T-helper 1 cell treated with Interleukin-12 subunit alpha and Interleukin-12 subunit beta and Interleukin-4 antibody, amounts not matched to agents 30 ng/mL and 1 ng/mL, for 36 hours (primary cell): ENCODE data around the gene POLDIP3. TPM values are rescaled to one million over a fixed set of nuclear protein-coding genes. Genes with fewer than 3 reads are reported as not detected.

Experiments
- intact Hi-C: fragments of 100-400 bp; cut with micrococcal nuclease; formaldehyde crosslinking; loops from one replicate; pipeline ENCODE4 v1.15.1; 2024
- total RNA-seq: library from RNA; stranded (reverse); gene quantifications from 2 replicates; pipeline ENCODE4 v1.2.3, GENCODE V29; 2022

The POLDIP3 gene
- total RNA-seq, 1 donor from 2014 or later: 78.4 TPM

DNA sequence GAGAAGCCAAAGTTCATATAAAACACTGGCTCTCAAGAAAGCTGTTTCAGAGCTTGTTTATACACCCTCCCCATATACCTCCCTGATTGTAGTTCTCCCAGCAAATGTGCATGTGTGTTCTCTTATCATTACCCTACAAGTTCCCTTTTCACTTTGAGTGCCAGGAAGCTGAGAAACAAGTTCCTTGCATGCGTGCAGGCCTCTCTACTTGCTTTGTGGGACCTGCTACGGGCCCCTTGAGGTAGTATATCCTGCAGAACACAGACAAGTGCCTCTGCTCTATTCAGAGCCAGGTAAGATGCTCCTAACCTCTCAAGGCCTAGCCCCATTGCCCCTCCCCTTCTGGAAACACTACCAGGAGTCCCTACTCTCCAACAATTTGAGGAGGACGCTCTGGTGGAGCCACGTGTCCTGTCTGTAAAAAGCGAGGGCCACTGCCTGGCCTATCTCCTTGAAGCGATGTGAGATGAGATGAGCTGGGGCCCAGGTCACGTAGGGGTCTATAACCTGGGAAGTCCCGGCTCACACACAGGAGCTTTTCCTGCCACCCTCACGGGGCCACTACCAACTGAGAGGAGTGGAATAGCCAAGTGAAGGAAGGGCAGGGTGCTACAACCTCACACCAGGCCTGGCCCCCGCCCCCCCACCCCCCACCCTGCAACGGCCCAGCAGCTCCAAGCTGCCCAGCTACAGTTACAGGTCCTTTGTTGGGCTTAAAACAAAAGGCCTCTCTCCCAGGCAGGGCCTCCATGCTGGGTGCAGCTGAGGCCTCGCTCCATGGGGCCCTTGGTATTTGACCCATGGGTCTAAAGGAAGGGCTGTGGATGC lies 28.3 kb upstream of the POLDIP3 start:
- intact Hi-C loops: no loop called here

DNA sequence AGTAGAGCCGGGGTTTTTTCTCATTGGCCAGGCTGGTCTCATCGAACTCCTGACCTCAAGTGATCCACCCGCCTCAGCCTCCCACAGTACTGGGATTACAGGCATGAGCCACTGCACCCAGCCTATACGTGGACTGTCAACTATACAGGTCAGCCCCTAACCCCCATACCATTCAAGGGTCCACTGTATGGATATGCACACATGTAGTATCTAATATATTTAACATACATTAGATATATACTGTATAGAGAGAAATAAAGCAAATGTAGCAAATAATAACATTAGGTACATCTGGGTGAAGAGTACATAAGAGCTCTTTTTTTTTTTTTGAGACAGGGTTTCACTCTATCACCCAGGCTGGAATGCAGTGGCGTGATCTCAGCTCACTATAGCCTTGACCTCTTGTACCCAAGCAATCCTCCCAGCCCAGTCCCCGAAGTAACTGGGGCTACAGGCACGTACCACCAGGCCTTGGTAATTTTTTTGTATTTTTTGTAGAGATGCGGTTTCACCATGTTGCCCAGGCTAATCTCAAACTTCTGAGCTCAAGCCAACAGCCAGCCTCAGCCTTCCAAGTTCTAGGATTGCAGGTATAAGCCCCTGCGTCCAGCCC lies 27.2 kb upstream of the POLDIP3 start:
- intact Hi-C loops: no loop called here

DNA sequence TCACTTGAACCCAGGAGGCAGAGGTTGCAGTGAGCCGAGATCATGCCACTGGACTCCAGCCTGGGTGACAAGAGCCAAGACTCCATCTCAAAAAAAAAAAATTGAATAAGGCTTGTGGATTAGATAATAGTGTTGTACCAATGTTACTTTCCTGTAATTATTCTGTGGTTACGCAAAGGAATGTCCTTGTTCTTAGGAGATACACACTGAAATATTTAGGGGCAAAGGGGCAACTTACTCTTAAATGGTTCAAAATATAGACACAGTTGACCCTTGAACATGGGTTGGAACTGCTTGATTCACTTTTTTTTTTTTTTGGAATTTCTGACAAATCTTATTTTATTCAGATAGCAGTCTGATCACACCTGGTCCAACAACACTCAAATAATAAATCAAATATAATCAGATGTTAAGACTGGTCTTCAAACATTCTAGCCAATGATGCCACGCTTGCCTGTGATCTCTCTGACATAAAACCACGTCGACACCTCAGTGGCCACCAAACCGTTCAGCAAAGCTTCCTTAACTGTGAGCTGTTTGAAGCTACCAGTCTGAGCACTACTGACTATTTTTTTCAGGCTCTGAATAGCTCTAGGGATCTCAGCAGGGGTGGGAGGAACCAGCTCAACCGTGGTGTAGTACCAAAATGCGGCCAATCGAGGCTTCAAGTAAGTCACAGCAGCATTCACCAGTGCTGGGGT lies 25.0 kb upstream of the POLDIP3 start:
- intact Hi-C loops: no loop called here

DNA sequence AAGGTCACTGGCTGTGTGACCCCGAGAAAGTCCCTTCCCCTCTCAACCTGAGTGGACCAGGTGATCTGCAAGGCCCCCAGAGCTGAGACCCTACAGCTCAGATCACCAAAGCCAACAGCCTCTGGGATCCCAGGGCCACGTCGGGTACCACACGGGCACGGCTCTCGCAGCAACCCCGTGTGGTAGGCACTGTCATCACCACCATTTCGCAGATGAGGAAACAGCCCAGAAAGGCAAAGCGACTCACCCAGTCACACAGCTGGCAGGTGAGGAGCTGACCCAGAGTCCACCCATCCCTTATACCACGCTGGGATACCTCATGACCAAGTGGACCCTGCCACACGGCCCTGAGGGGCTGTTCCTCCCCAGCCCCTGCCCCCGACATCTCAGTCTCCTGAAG lies 22.9 kb upstream of the POLDIP3 start:
- intact Hi-C loops: no loop called here

DNA sequence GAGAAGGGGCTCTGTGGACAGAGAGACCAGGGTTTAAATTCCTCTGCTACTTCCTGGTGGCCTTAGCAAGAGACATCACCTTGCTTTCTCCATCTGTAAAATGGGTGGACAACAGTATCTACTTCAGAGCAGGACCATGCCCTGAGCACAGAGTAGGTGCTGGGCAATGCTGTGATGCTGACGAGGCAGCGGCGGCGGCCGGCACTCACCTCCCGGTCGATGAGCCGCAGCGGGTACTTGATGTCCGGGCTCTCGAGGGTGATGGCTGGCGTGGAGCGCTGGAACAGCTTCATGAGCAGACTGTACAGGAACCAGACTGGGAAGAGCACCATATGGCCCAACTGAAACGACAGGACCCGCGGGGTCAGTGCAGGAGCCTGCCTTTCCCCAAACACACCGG lies 21.8 kb upstream of the POLDIP3 start:
- intact Hi-C loops: no loop called here

DNA sequence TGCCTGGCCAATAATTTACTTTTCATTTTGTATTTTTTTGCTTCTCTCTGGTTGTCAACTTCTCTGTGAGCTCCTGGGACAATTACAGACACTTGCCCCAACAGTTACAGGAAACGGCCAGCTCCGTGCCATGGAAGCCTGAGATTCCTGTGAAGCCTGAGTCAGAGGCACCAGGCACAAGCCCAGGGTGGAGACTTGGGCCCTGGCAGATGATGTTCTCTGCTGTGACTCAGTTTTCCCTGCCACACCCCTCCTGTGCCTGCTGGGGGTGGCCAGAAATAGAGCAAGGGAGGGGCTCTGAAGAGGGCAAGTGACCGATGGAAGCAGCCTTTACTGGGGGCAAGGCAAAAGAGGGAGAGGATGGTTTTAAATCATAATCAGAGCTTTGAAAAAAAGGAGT lies 20.8 kb upstream of the POLDIP3 start:
- intact Hi-C loops: no loop called here

DNA sequence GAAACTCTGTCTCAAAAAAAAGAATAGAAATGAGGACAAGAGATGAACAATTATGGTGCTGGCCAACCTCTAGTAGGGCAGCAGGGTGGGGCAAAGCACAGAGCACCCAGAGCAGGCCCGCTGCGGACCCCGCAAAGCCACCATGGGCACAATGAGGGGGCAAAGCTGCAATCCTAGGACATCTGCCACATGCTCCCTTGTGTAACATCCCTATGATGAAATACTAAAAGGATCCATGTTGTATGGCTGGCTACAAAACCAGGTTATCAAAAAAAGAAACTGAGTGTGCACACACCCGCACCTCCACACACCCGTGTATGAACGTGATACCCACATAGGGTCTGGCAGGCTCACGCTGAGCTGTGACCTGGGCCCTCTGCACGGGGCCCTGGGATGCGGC lies 18.3 kb upstream of the POLDIP3 start:
- intact Hi-C loops: no loop called here

DNA sequence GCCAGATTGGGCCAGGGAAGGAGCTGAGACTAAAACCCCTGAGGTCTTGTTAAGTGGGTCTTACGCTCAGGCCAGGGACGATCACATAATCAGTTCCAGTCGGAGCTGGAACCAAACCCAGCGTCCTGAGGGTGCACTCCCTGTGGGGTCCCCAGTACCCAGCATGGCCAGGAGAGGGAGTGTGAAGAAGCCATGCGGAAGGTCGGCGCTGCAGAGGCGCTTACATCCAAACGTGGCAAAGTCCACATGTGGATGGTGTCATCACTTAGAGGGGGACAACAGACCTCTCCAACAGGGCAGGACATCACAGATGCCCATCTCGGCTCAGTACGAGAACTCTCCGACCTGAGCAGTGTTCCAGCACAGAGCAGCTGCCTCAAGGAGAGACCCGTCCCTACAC lies 17.4 kb upstream of the POLDIP3 start:
- intact Hi-C loops: no loop called here

DNA sequence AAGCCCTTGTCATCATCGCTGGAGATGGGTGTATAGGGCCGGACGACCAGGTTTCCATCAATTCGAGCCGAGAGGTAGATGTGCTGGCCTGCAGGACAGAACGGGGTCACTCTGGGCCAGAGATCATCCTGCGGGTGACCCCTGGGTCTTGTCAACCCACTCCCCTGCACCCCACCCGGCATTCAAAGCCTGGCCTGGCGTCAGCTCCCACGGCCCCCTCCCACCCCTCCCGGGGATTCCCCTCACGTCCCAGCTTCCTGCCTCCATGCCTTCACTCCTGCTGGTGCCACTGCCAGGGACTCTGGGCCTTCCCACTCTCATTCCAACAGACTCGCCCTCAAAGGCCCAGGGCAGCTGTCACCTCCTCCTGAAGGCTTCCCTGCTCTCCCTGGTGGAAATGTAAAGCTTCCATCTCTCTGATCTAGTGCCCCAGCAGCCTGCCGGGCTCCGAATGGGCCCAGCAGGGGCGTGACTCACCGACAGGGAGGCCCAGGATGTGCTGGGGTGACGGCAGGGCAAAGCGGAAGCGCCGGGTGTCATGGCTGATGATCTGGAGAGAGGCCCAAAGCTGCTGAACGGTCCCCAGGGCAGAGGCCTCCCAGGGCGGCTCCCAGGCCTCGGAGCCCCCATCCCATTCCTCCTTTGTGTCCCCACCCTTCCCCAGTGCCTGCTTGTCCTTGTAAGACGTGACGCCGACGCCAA lies 16.4 kb upstream of the POLDIP3 start:
- intact Hi-C loops: no loop called here

DNA sequence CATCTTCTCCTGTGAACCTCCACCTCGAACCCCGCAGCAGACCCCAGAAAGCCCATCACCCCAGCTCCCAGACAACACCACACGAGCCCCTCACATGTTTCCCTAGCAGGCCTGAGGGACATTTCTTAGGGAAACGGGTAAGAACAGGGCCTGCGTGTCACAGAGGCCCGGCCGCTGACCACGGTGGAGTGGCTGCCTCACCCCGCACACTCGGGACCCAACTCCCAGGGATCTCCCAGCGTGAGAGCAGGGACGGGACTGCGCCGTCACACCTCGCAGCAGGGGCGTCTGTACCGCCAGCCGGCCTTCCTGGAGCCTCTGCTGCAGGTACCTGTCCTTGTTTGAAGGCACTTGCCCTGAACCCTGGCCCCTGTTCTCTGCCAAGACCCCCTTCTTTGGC lies 15.5 kb upstream of the POLDIP3 start:
- intact Hi-C loops: no loop called here

DNA sequence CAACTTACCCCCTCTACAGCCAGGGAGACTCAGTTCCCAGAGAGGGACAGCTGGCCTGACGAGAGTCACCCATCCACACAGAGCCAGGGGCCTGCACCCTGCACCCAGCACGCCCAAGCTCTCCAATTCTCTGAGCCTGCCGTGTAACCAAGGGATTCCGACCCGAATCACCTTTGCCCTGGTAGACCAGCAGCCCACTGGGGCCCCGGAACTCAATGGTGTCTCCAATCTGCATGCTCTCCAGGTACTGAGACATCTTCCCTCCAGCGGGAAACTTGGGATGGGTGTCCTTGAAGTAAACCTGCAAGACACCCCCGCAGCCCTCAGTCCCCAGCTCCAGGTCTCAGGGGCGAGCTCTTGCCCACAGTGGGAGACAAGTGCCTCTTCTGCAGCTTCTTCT lies 13.3 kb upstream of the POLDIP3 start:
- intact Hi-C loops: no loop called here

DNA sequence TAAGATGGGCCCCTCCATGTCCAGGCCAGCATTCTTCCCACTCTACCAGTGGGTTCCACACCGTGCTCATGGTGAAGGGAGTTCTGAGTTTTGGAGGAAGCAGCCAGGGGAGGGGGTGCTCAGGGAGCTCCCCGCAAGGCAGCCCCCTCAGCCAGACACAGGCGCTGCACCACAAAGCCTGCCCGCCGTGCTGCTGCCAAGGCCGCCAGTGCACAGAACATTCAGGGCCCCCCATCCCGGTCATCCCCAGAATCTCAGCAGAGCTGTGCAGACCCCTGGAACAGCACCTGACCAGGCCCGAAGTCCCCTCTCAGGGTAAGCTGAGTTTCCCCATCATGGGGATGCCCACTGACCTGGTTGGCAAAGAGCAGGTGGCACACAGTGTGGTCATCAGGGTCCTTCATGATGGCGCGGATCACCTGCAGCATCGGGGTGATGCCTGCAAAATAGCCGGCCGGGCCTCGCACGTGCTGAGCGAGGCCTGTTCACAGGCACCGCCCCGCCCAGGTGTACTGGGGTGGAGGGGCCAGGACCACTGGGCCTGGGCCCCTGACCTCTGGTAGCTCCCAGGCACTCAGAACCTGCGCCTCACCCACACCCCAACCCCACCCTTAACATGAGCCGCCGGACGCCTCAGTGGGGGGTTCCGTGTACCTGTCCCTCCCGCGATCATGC lies 12.4 kb upstream of the POLDIP3 start:
- intact Hi-C loops: no loop called here

DNA sequence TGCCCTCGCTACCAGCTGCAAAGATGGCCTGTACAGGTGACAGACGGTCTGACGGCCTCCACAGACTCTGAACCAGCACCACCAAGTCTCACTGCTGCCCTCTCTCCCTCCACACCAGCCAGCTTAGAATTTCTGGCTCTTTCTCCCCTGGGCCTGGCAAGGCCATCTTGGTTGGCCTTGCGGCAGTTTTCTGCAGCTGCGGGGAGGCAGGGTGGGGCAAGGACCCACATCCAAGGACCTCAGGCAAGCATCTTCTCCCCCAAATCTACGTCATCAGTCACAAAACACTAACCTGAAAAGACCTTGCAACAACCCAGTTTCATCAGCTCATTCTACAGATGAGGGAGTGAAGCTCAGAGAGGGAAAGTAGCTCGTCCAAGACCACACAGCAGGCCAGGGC lies 11.7 kb upstream of the POLDIP3 start:
- intact Hi-C loops: no loop called here

DNA sequence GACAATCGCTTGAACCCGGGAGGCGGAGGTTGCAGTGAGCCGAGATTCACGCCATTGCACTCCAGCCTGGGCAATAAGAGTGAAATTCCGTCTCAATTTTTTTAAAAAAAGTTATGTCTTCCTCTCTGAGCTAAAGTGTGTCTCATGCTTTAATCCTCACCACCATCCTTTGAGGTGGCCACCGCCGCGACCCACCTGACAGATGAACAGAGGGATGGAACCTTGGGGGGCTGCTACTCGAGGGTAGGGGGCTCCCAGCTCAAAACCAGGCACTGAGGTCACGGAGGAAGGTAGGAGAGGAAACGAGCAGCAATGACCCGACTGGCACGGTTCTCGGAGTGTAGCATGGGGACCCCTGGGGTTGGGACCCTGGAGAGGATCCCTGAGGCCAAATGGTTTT lies 10.7 kb upstream of the POLDIP3 start:
- intact Hi-C loops: no loop called here

DNA sequence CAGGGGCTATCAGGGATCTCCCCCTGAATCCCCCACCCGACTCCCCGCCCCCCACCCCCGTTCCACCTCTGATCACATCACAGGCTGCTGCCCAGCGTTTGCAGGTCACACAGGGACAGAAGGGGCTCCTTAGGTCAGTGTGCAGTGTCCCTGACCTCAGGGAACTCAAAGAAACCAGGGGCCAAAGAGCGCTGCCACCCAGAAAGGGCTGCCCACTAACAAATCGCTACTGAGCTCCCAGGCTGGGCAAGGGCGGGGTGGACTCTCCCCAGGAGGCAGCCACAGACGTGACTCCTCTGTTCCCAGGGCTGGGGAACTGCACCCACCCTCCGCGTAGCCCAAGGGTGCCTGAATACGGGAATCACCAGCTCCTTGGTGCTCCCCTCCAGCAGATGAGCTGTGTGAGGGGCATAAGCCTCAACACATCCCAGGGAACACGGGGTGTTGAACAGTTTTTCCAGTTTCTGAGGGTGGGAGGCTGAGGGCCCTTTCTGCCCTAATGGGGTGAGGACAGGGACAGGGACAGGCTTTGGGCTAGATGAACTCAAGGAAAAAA lies 9.9 kb upstream of the POLDIP3 start:
- intact Hi-C loops: no loop called here

DNA sequence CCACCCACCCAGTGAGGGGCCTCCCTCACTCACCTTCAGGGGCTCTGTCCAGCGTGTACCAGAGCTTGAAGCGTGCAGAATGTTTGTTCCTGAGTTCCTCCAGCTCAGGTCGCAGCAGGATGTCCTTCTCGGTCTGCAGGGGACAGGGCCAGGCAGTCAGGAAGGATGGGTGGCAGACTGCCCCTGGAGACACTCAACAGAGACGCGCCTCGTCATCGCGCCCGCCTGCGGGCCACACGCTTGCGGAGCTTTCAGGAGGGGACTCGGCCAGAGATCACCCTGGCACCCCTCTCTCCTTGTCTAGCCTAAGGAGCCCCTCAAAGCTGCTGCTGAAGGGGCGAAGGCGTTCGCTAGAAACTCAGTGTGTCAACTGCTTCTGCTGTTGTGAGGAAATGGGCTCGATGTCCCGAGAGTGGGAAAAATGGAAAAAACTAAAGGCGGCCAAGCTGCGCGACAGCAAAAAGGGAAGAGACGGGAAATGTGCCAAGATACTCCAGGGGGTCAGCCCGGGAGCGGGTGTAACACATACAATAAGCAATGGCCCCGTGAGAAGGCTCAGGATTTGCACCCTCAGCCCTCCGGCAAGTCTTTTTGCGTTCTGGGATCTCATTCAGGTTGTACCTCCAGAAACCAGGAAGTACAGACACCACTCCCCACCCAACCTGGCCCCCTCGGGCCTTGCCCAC lies 9.2 kb upstream of the POLDIP3 start:
- intact Hi-C loops: no loop called here

DNA sequence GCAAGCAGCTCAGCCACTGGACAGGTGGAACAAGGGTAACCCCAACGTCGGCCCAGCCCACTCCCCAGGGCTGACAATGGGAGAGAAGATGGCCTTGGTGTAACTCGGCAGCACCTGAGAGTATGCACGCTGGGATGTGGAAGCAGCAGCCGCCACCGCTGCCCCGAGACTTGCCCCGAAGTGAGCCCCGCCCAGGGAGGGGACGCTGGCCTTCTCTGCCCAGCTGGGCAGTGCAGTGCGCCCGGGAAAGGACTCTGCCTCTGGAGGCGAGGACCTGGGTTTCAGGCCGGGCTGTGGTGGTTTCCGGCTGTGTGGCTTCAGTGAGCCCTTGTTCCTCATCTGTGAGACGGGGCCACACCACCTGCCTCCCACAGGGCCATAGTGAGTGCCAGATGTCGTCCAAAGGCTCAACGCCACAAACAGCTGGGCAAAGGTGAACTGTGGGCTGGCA lies 8.6 kb upstream of the POLDIP3 start:
- intact Hi-C loops: no loop called here

DNA sequence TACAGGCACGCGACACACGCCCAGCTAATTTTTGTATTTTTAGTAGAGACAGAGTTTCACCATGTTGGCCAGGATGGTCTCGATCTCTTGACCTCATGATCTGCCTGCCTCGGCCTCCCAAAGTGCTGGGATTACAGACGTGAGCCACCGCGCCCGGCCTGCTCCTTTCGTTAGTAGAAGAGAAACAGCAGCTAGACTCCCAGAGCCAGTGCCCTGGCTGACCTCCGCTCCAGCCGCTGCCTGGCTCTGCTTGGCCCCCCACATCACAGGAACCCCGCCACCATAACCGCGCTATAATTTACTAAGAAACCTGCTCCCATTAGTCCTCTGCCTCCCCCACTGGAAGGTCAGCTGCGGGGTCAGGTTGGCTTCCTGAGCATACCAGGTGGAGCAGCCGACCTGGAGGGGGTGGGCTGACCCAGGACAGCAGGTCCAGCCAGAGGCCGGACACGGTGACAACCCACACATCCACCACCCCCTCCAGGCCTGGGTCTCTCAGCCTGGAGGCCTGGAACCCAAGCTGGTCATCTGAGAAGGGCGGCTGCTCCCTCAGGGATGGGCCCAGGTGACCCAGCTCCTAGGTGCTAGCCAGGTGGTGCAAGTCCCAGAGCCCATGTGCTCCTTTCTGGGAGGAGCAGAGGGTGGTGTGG lies 7.5 kb upstream of the POLDIP3 start:
- intact Hi-C loops: no loop called here

DNA sequence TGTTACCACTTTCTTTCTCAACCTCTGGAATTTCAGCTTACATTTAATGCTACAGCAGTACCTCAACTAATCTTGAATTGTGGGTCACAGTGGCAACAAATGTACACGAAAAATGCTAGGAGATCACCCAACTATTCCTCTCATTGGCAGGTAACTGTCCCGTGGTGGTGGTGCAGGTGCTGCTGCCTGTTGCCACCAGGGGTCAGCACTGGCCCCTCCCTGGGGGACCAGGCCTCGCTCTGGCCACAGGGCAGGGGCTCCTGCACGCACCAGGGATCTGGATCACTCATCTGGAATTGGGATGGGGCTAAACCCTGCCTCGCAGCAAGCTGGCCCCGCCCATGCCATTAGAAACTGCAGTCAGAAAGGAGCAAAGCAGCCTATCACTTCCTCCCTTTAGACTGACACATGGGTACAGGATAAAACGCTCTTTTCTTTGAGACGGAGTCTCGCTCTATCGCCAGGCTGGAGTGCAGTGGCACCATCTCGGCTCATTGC lies 6.9 kb upstream of the POLDIP3 start:
- intact Hi-C loops: loop anchor here (1.0 kb wide), 1 partner anchor 199 kb away; no protein-coding TSS in a partner anchor

DNA sequence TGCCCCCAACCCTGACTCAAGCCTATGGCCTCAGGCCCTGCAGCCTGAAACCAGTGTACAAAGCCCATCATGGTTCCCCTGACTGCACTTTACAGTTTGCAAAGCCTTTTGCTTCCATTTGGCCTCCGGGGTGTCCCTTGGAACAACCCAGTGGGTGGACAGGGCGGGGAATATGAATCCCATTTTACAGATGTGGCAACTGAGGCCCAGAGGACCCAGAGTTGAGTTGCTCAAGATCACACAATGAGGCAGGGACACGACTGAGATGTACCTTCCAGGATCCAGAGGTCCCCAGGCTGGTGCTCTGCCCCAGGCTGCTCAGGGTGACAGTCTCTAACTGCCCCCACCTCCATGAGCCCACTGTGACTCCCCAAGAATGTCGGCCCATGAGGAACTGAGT lies 5.4 kb upstream of the POLDIP3 start:
- intact Hi-C loops: no loop called here
